Fibroblast of pulmonary artery (primary cell): ENCODE measurements around the gene VKORC1L1.
"Not testable (repeated sequence)": the region's sequence is repeated elsewhere in the genome, so short reads cannot be mapped to it uniquely, and the experiment has no call there.

ENCODE experiments used
- DNase-seq: peaks from one replicate; pipeline ENCODE4 v3.0.0-alpha.2; 2010; ENCODE audit warnings: low read depth
- H3K4me3 ChIP-seq: replicated peaks from 2 replicates; pipeline ENCODE4 v1.5.1; 2011; ENCODE audit warnings: low read depth, mild to moderate bottlenecking, control low read depth, low read length, moderate library complexity
- CTCF ChIP-seq: IDR thresholded peaks from 2 replicates; pipeline ENCODE4 v1.5.1; 2011; ENCODE audit warnings: mild to moderate bottlenecking, control low read depth, low read length, inconsistent platforms; ENCODE audit errors: missing control alignments

Gene VKORC1L1

GRCh38 chr7:65927489-65928448, 54.9 kb downstream of the VKORC1L1 start:
- TF ChIP-seq CTCF: no peak

GRCh38 chr7:65931685-65932084, 58.8 kb downstream of the VKORC1L1 start:
- TF ChIP-seq CTCF: no peak
- no peak for DNase-seq
- no peak overlapping the region for H3K4me3 ChIP-seq

More at GRCh38 chr7:65927489-65928448, 54.9 kb downstream of the VKORC1L1 start:
- H3K4me3 ChIP-seq: no peak overlapping the region
- peak; percentile 7 for DNase-seq

GRCh38 chr7:65937296-65937695, 64.4 kb downstream of the VKORC1L1 start:
- no peak for TF ChIP-seq CTCF
- no peak for DNase-seq

GRCh38 chr7:65938336-65938895, 65.5 kb downstream of the VKORC1L1 start:
- DNase-seq: peak; percentile 22
- no peak overlapping the region for H3K4me3 ChIP-seq
- TF ChIP-seq CTCF: no peak

More at GRCh38 chr7:65937296-65937695, 64.4 kb downstream of the VKORC1L1 start:
- no peak overlapping the region for H3K4me3 ChIP-seq

- DNase-seq, H3K4me3 ChIP-seq: not testable (repeated sequence)
Measured at GRCh38 chr7:65945787-65946186, 72.9 kb downstream of the VKORC1L1 start.

GRCh38 chr7:65946904-65947303, 74.0 kb downstream of the VKORC1L1 start:
- TF ChIP-seq CTCF: no peak
- no peak overlapping the region for H3K4me3 ChIP-seq
- peak; percentile 78 for DNase-seq

- H3K4me3 ChIP-seq: no peak overlapping the region
- peak; percentile 23 for DNase-seq
- no peak for TF ChIP-seq CTCF
Measured at GRCh38 chr7:65951837-65952578, 79.1 kb downstream of the VKORC1L1 start.
